PC-3 (cell line): ENCODE measurements around the gene TXNRD1.

Experiments used
- CTCF ChIP-seq: fragments of 300-600 bp; sonication (generic); conservative IDR thresholded peaks from 2 replicates; pipeline ENCODE4 v1.5.1; 2017; ENCODE audit warnings: antibody characterized with exemption, low read depth, mild to moderate bottlenecking, low read length
- EZH2 ChIP-seq: fragments of 300-600 bp; sonication (generic); IDR thresholded peaks from one replicate; pipeline ENCODE4 v1.6.1; 2017; ENCODE audit warnings: antibody characterized with exemption, mild to moderate bottlenecking, low read length; ENCODE audit not compliant: unreplicated experiment
- EZH2phosphoT487 ChIP-seq: fragments of 300-600 bp; sonication (generic); IDR thresholded peaks from 2 replicates; pipeline ENCODE4 v1.6.1; 2018; ENCODE audit warnings: mild to moderate bottlenecking, antibody characterized with exemption, low read length, borderline replicate concordance

- TF ChIP-seq EZH2phosphoT487 (no peak), CTCF (no peak), EZH2 (no peak)
Observed at GRCh38 chr12:104249898-104250297, 34.3 kb downstream of the TXNRD1 start.
